GM18508 (cell line): ENCODE data around the gene TBX4.
"Not testable (repeated sequence)": the region's sequence is repeated elsewhere in the genome, so short reads cannot be mapped to it uniquely, and the experiment has no call there.

Experiments used
- ATAC-seq: cut with Tn5 transposase; IDR thresholded peaks from one replicate; pipeline ENCODE4 v1.9.1; 2021; ENCODE audit warnings: moderate number of reproducible peaks; ENCODE audit not compliant: insufficient read depth, unreplicated experiment

The TBX4 gene

GRCh38 chr17:61479493-61480413 is 27.5 kb downstream of the TBX4 start:
- no peak for ATAC-seq

DNA sequence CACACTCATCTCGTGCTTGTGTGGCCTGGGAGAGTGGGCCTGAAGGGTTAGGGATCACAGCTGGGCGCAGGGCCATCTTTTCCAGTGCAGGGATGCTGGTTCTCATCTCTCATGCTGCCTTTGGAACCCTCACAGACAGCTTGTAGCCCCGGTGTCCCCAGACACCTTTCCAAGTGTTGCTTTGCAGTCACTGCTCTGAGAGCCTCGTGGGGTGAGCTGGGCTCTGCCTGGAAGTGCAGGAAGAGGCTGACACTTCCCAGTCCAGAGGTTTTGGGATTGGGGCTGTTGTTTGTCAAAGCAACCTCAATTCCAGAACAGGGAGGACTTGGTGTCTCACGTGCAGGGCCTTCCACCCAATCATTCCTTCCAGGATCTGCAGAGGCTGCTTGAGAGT is 28.2 kb downstream of the TBX4 start:
- no peak for ATAC-seq

DNA sequence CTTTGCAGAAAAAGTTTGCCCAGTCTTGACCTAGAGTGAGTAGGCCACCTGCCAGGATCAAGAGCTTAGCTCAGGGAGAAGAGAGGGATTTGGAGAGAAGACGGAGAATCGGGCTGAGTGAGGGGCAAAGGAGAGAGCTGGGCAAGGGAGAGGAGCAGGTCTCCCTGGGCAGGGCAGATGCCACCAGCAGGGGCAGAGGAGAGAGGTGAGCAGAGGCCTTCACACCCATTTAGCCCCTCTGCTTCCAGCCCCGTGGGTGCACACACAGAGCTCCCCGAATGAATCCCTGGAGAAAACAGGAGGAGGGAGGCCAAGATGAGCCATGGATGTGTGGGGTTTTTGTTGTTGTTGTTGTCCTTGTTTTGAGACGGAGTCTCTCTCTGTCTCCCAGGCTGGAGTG is 29.2 kb downstream of the TBX4 start:
- ATAC-seq: no peak

GRCh38 chr17:61482467-61482866 is 30.2 kb downstream of the TBX4 start:
- no peak for ATAC-seq

GRCh38 chr17:61483778-61484116 is 31.5 kb downstream of the TBX4 start:
- ATAC-seq: no peak

GRCh38 chr17:61484174-61484573 is 32.0 kb downstream of the TBX4 start:
- ATAC-seq: no peak

DNA sequence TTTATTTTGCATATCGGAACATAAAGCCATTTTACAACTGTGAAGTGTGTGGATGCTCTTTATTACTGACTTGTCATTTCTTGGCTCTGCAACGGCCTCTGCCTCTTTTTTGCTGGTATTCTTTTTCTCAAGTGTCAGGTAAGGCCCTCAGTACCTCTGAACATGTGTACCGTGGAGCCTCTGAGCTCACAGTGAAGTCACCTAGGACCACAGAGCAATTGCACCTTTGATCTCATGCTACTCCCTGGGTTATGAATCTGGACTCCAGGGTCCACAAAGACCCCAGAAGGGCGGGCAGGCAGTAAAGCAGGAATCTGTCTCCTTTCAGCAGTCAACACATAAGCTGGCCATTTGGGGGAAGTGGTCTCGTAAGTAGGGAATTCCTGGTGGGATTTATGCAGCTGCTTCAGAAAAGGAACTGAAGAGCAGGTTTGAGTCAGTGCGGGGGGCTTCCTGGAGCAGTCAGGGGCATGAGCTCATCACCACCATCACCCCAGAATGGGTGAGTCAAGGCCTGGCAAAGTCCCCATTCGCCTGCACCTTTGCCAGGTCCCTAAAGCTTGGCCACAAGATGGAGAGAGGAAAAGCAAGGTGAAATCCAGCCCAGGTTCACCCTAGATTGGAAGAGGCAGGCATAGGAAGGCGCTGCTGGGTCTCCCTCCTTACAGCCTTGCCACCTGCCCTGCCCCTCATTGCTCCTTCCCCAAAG is 33.0 kb downstream of the TBX4 start:
- ATAC-seq: no peak

- ATAC-seq: no peak
These were observed 34.2 kb downstream of the TBX4 start for GRCh38 chr17:61486135-61487120.

DNA sequence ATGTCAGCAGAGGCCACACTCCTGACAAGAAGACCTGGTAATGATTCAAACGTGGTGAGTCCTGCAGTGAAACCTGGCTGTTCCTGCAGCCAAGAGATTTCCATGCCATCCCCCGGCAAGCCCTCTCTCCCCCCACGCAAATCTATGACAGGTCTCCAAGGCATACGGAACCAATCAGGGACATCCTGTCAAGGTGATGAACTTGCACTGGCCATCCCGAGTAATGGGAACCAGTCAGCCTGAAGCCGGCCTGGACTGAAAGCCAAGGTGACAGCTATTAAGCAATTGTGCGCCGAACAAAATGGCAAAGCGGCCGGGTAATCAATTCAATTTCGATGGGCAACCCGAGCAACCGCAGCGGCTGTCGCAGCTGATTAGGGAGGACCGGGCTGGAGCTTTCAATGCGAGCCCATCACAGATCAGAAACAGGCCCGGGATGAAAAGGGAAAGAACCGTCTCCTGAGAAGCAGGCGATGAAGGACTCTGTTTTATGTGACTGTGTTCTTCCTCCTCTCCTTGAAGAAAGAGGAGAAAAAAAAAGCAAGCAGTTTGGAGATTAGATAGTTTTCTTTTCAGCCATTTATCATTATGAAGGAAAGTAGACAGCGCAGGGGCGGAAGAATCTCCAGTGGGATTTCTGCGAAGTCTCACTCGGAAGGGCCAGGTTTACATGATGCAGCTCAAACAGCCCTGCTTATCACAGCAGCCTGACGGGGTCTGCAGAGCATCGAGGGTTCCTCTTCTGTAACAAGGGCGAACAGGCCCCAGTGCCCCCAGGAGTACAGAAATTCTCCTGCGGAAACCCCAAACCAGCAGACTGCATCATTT is 35.2 kb downstream of the TBX4 start:
- no peak for ATAC-seq

DNA sequence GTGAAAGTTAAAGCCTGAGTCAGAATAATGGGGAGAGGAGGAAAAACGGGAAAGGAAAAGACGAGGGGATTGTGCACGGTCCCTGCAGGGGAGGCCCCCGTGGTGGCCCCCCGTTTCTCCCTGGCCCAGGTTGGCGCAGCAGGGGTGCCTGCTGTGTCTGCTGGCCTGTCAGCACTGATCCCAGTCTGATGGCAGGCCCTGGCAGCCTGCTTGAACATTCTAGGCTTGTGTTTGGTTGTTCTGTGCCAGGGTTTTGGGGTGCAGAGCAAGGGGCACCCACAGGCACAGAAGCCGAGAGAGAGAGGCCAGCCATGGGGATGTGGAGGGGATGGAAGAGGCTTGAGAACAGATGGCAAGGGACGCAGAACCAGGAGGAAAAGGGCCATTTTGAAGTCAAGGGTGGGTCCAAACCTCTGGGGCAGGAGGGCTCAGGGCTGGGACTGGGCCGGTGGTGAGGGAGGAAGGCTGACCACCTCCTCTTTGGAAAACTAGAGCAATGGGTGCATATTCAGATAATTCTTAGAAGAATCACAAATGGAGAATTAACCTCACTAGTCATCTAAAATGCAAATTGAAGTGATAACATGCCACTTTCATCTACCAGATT is 35.9 kb downstream of the TBX4 start:
- no peak for ATAC-seq

DNA sequence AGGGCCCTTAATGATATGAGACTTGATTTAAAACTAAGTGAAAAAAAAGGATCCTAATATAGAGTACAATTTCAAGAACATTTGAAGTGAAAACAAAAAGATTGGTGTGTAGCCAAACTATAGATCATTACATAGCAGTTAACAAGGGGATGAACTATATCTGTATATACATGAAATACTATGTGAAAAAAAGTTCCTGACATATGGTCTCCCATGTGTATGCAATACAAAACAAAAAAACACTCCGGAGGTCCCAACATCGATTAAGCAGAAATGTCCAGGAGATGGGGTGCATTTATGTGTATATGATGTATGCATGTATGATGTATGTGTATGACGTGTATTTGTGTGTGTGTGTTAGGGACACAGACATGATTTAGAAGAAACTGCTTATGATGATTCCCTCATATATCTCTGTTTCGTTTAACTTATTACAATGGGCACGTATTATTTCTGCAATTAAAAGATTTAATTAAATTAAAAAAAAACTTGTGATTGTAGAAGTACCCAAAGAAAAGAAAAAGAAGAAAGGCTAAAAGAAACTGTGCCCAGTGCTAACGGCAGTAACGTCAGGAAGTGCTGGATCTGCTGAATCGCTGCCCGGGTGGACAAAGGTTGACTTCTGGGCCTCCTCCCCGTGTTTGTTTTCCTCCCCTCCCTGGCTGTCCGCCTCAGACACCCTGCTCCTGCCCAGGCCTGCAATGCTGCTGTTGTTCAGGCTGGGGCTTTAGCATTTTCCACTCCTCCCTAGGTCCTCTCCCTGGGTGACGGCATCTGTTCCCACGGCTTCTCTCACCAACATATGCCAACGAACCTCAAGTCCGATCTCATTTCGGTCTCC is 36.9 kb downstream of the TBX4 start:
- ATAC-seq: no peak

DNA sequence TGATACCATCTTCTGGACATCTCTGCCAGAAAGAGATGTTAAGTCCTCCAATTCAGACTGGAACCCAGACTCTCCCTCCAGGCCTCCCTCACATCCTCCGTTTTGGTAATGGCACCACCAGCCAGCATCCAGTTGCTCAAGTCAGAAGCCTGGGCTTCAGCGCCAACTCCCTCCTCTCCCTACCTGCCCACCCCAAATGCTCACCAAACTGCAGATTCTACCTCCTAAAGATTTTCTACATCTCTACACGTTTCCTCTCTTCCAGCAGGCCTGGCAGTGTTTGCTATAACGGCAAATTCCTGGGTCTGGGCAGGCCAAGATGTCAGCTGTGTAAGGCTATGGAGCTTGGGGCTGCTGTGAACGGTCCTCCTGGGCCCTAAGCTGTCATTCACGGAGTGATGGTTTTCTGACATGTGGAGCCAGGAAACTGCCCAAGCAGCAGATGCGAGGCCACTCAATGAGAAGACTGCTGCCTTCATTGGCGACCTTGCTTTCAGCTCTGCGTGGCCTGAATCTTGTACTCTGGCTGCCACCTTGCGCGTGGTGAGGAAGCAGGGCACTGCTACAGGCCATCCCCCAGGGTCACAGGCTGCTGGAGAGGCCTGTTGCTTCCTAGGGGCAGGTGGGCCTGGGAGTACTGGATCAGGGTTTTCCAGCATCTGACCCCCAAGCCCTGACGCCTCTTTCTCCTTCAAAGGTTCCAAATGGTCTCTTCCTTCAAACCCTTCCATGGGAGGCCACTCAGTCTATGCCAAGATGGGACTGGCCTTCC is 37.7 kb downstream of the TBX4 start:
- no peak for ATAC-seq

- no peak for ATAC-seq
These were observed 38.3 kb downstream of the TBX4 start for GRCh38 chr17:61490540-61490975.

- ATAC-seq: no peak
These were observed 39.8 kb downstream of the TBX4 start for GRCh38 chr17:61491981-61492380.

- ATAC-seq: no peak
These were observed 40.7 kb downstream of the TBX4 start for GRCh38 chr17:61492759-61493526.

DNA sequence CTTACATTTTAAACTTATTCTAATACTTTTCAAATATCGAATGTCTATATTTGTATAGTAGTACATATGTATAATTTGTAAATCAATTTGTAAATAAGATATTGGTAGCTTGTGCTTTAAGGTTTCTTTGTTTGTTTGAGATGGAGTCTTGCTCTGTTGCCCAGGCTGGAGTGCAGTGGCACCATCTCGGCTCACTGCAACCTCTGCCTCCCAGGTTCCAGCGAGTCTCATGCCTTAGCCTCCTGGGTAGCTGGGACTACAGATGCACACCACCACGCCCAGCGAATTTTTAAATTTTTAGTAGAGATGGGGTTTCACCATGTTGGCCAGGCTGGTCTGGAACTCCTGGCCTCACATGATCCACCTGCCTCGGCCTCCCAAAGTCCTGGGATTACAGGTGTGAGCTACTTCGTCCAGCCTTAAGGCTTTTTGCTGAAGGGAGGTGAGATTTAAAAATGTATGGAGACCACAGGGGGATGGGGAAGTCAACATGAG is 41.7 kb downstream of the TBX4 start:
- ATAC-seq: not testable (repeated sequence)
